Prostate gland (tissue), 2 donors: ENCODE results near the gene EIPR1. TPM values are rescaled to one million over a fixed set of nuclear protein-coding genes. Genes with fewer than 3 reads are reported as not detected.
A peak's percentile ranks its signal among the peaks of the same experiment; 100 is the strongest.

Source experiments
- DNase-seq: peaks from one replicate; pipeline ENCODE4 v3.0.0-alpha.2; 2019; ENCODE audit warnings: low spot score
- H3K27ac ChIP-seq, 2 donors: fragments of 200-600 bp; sonication (generic); 2 replicates each; pipeline ENCODE4 v1.5.1; 2017 to 2019
- H3K27me3 ChIP-seq: fragments of 200-600 bp; sonication (generic); replicated peaks from 2 replicates; pipeline ENCODE4 v1.5.1; 2019; ENCODE audit not compliant: insufficient read depth
- H3K36me3 ChIP-seq, 2 donors: fragments of 200-600 bp; sonication (generic); 1 replicate in 1 of 2; 2 replicates in 1 of 2; pipeline versions ENCODE4 v1.5.1 to v1.8.1; 2017 to 2019
- H3K4me1 ChIP-seq: fragments of 200-600 bp; sonication (generic); replicated peaks from 2 replicates; pipeline ENCODE4 v1.5.1; 2019
- H3K4me3 ChIP-seq, 2 donors: fragments of 200-600 bp; sonication (generic); 2 replicates each; pipeline ENCODE4 v1.5.1; 2017 to 2019
- H3K9me3 ChIP-seq: fragments of 200-600 bp; sonication (generic); 2 replicates; pipeline ENCODE4 v1.5.1; 2017
- CTCF ChIP-seq, 4 experiments: fragments of 200-600 bp in 2 of 4; fragments of 450-650 bp in 2 of 4; sonication (generic) in 2 of 4; IDR thresholded peaks; 1 replicate in 3 of 4; 2 replicates in 1 of 4; pipeline ENCODE4 v1.5.1; 2016 to 2019; ENCODE audit warnings: antibody characterized with exemption in 4 of 4, mild to moderate bottlenecking in 2 of 4, moderate library complexity in 2 of 4
- POLR2A ChIP-seq: fragments of 450-650 bp; IDR thresholded peaks from one replicate; pipeline ENCODE4 v1.6.1; 2016; ENCODE audit warnings: antibody characterized with exemption, mild to moderate bottlenecking
- POLR2AphosphoS5 ChIP-seq: sonication (generic); formaldehyde crosslinking; IDR thresholded peaks from one replicate; pipeline ENCODE4 v1.6.1; 2017; ENCODE audit warnings: antibody characterized with exemption
- WGBS: methylation state at CpG from one replicate; pipeline ENCODE4 v1.1.5; 2018; 5-methylcytosine and 5-hydroxymethylcytosine counted together
- intact Hi-C: fragments of 100-400 bp; cut with DNase I; formaldehyde crosslinking; loops from one replicate; pipeline ENCODE4 v1.14.2; 2022
- total RNA-seq, 2 donors: library from RNA; depleted of rRNA; stranded (reverse); fragments of >200 nt; gene quantifications; one replicate each; pipeline ENCODE4 v1.1.0, GENCODE V29; 2016

EIPR1 gene
- total RNA-seq, 2 donors from 2014 or later: 30.0 to 52.3 TPM

- intact Hi-C loops: no loop called here
- H3K27me3 ChIP-seq: no peaks in the 10 kb centered on the region
- H3K9me3 ChIP-seq: no peaks in the 10 kb centered on the region
- 78% methylated on average over 18 of the region's 18 CpGs for WGBS
- H3K4me1 ChIP-seq: no peaks in the 10 kb centered on the region
- no peak overlapping the region for H3K4me3 ChIP-seq
- TF ChIP-seq POLR2AphosphoS5: peak; percentile 7
- TF ChIP-seq POLR2A: no peak
- DNase-seq: peak; percentile 78
- no peak overlapping the region for H3K27ac ChIP-seq
- H3K36me3 ChIP-seq: no peaks in the 10 kb centered on the region
These were observed 205.2 kb downstream of the EIPR1 start for GRCh38 chr2:3172265-3172935.

GRCh38 chr2:3171564-3172264, 205.9 kb downstream of the EIPR1 start:
- 79% methylated on average over 17 of the region's 17 CpGs for WGBS
- DNase-seq: no peak
- no peak for TF ChIP-seq POLR2A
- TF ChIP-seq POLR2AphosphoS5: no peak
- TF ChIP-seq CTCF (IDR thresholded peaks at IDR 0.05): no peak
- no peak overlapping the region for H3K4me3 ChIP-seq
- no peaks in the 10 kb centered on the region for H3K9me3 ChIP-seq
- no peaks in the 10 kb centered on the region for H3K4me1 ChIP-seq
- intact Hi-C loops: no loop called here
- H3K36me3 ChIP-seq: no peaks in the 10 kb centered on the region
- H3K27me3 ChIP-seq: no peaks in the 10 kb centered on the region
- no peak overlapping the region for H3K27ac ChIP-seq

GRCh38 chr2:3170792-3171455, 206.7 kb downstream of the EIPR1 start:
- WGBS: 87% methylated on average over 27 of the region's 29 CpGs
- H3K4me3 ChIP-seq: no peak overlapping the region
- H3K27me3 ChIP-seq: no peaks in the 10 kb centered on the region
- H3K4me1 ChIP-seq: no peaks in the 10 kb centered on the region
- no peak for DNase-seq
- H3K27ac ChIP-seq: no peak overlapping the region
- TF ChIP-seq POLR2A (no peak), POLR2AphosphoS5 (no peak), CTCF (IDR thresholded peaks at IDR 0.05) (no peak)
- H3K9me3 ChIP-seq: no peaks in the 10 kb centered on the region
- H3K36me3 ChIP-seq: no peaks in the 10 kb centered on the region
- intact Hi-C loops: no loop called here

GRCh38 chr2:3169106-3169870, 208.3 kb downstream of the EIPR1 start:
- DNase-seq: no peak
- intact Hi-C loops: no loop called here
- Histone ChIP-seq H3K27me3 (no peaks in the 10 kb centered on the region), H3K27ac (no peak overlapping the region), H3K9me3 (no peaks in the 10 kb centered on the region), H3K4me3 (no peak overlapping the region), H3K36me3 (no peaks in the 10 kb centered on the region), H3K4me1 (no peaks in the 10 kb centered on the region)
- no peak for TF ChIP-seq CTCF (IDR thresholded peaks at IDR 0.05)
- 64% methylated on average over 20 of the region's 20 CpGs for WGBS

DNA sequence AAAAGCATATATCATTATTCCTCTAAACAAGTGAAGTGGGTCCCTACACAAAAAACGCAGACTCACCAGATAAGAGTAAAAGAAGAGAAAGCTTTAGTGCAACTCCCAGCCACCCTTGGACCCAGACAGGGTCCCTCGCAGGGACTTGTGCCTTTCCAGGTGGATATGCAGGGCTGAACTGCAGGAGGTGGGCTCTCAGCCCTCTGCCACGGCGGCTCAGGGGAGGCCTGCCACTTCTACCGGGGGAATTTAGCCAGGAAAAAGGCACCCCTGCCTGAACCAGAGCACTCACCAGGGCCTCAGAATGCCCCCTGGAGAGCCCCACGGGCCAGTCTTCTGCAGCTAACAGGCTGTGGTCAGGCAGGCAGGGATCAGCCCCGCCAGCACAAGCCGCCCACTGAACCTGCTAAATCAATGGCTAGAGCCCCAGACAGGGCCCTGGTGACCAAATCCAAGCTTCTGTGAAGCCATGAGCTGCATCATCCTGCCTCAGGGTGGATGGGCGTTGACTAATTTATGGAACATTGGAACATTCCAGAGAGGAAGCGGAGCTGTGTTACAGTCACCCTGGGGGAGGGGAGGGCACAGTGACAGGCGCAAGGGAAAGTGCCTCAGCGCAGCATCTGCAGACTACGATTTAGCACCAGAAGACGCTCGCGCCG, 209.3 kb downstream of the EIPR1 start:
- intact Hi-C loops: no loop called here
- Histone ChIP-seq H3K36me3 (no peaks in the 10 kb centered on the region), H3K27me3 (no peaks in the 10 kb centered on the region), H3K27ac (no peak overlapping the region), H3K4me1 (no peaks in the 10 kb centered on the region), H3K9me3 (no peaks in the 10 kb centered on the region), H3K4me3 (no peak overlapping the region)
- DNase-seq: no peak
- WGBS: 78% methylated on average over 15 of the region's 17 CpGs
- TF ChIP-seq CTCF (IDR thresholded peaks at IDR 0.05) (no peak), POLR2A (no peak), POLR2AphosphoS5 (no peak)
